Measurements from ENCODE around the gene CPOX.

Gene CPOX

GRCh38 chr3:98612587-98612986, 19.2 kb upstream of the CPOX start:
- Histone ChIP-seq H3K4me3 (ENCODE audit: low read depth, low read length) (no peak overlapping the region), H3K36me3 (ENCODE audit: control insufficient read depth, insufficient read depth, low read length) (no peaks in the 10 kb centered on the region), H3K27ac (no peak overlapping the region), H3K4me1 (no peaks in the 10 kb centered on the region), H3K9me3 (ENCODE audit: control insufficient read depth, low read length) (no peaks in the 10 kb centered on the region), H3K27me3 (ENCODE audit: control insufficient read depth, insufficient read depth, low read length) (no peaks in the 10 kb centered on the region), H3K9ac (no peak overlapping the region), H2AFZ (no peak overlapping the region), H3K4me2 (ENCODE audit: low read length) (no peak overlapping the region), H3K79me2 (no peaks in the 10 kb centered on the region)
- TF ChIP-seq CTCF (IDR thresholded peaks at IDR 0.05): no peak

DNA sequence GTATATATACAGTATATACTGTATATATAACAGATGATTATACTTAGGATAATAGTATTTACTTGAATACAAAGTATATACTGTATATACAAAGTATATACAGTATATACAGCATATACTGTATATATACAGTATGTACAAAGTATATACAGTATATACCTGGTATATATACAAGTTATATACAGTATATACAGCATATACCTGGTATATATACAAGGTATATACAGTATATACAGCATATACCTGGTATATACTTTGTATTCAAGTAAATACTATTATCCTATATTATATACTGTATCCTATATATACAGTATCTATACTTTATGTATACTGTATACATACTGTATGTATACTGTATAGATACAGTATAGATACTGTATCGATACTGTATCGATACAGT, 14.6 kb upstream of the CPOX start:
- no peak for TF ChIP-seq CTCF (IDR thresholded peaks at IDR 0.05)
- Histone ChIP-seq H3K9ac (no peak overlapping the region), H3K4me2 (ENCODE audit: low read length) (no peak overlapping the region), H3K36me3 (ENCODE audit: control insufficient read depth, insufficient read depth, low read length) (no peaks in the 10 kb centered on the region), H3K27me3 (ENCODE audit: control insufficient read depth, insufficient read depth, low read length) (no peaks in the 10 kb centered on the region), H3K9me3 (ENCODE audit: control insufficient read depth, low read length) (no peaks in the 10 kb centered on the region), H2AFZ (no peak overlapping the region), H3K79me2 (no peaks in the 10 kb centered on the region), H3K4me1 (no peaks in the 10 kb centered on the region), H3K27ac (no peak overlapping the region), H3K4me3 (ENCODE audit: low read depth, low read length) (no peak overlapping the region)

DNA sequence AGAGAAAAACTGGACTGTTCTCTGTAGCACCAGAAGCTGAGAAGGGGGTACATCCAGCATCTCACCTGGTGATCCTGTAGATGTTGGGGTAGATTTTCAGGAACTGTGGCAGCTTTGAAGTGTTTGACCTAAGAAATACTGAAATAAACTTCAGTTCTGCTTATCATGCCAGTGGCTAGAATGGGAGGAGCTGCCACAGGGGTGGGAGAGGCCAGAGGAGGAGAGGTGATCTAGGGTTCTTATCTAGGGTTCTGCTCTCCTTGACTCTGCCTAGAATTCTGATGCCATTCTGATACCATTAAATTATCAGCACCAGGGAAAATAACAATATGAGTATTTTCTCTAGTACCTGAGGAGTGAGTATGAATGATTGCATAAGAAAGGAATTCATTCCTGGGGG, 10.2 kb upstream of the CPOX start:
- Histone ChIP-seq H3K27me3 (ENCODE audit: control insufficient read depth, insufficient read depth, low read length) (no peaks in the 10 kb centered on the region), H3K4me1 (no peaks in the 10 kb centered on the region), H3K79me2 (no peaks in the 10 kb centered on the region), H3K4me3 (ENCODE audit: low read depth, low read length) (no peak overlapping the region), H3K9ac (no peak overlapping the region), H3K36me3 (ENCODE audit: control insufficient read depth, insufficient read depth, low read length) (no peaks in the 10 kb centered on the region), H3K27ac (no peak overlapping the region), H2AFZ (no peak overlapping the region), H3K9me3 (ENCODE audit: control insufficient read depth, low read length) (no peaks in the 10 kb centered on the region), H3K4me2 (ENCODE audit: low read length) (no peak overlapping the region)
- TF ChIP-seq CTCF (IDR thresholded peaks at IDR 0.05): no peak

GRCh38 chr3:98602078-98602678, 8.8 kb upstream of the CPOX start:
- H3K9ac ChIP-seq: no peak overlapping the region
- H3K4me3 ChIP-seq (ENCODE audit: low read depth, low read length): no peak overlapping the region
- no peak overlapping the region for H2AFZ ChIP-seq
- H3K4me1 ChIP-seq: no peaks in the 10 kb centered on the region
- no peaks in the 10 kb centered on the region for H3K36me3 ChIP-seq (ENCODE audit: control insufficient read depth, insufficient read depth, low read length)
- no peaks in the 10 kb centered on the region for H3K9me3 ChIP-seq (ENCODE audit: control insufficient read depth, low read length)
- no peak overlapping the region for H3K4me2 ChIP-seq (ENCODE audit: low read length)
- peak; percentile 73 for TF ChIP-seq CTCF (IDR thresholded peaks at IDR 0.05)
- H3K27me3 ChIP-seq (ENCODE audit: control insufficient read depth, insufficient read depth, low read length): no peaks in the 10 kb centered on the region
- H3K79me2 ChIP-seq: no peaks in the 10 kb centered on the region
- no peak overlapping the region for H3K27ac ChIP-seq

- no peak overlapping the region for H3K27ac ChIP-seq
Observed at GRCh38 chr3:98601180-98601579, 7.8 kb upstream of the CPOX start.

More at GRCh38 chr3:98601180-98601579, 7.8 kb upstream of the CPOX start:
- Histone ChIP-seq H3K4me3 (ENCODE audit: low read depth, low read length) (no peak overlapping the region), H3K9me3 (ENCODE audit: control insufficient read depth, low read length) (no peaks in the 10 kb centered on the region), H3K9ac (no peak overlapping the region), H3K36me3 (ENCODE audit: control insufficient read depth, insufficient read depth, low read length) (no peaks in the 10 kb centered on the region), H3K79me2 (no peaks in the 10 kb centered on the region), H3K4me1 (no peaks in the 10 kb centered on the region), H3K27me3 (ENCODE audit: control insufficient read depth, insufficient read depth, low read length) (no peaks in the 10 kb centered on the region), H3K4me2 (ENCODE audit: low read length) (no peak overlapping the region), H2AFZ (no peak overlapping the region)
- no peak for TF ChIP-seq CTCF (IDR thresholded peaks at IDR 0.05)

Data from parathyroid adenoma (tissue), 2 donors.